WTC11 (cell line): ENCODE data around the gene STX2. TPM values are rescaled to one million over a fixed set of nuclear protein-coding genes. Genes with fewer than 3 reads are reported as not detected.

ENCODE experiments used
- ATAC-seq: fragments of 200-7000 bp; cut with Tn5 transposase; 2 replicates; pipeline ENCODE4 v1.10.0; 2021; ENCODE audit warnings: mild to moderate bottlenecking, moderate library complexity
- CTCF ChIA-PET: fragments of 300-600 bp; sonication (Branson Sonifier 250); formaldehyde crosslinking; loops from one replicate; lab custom pipeline; 2021; ENCODE audit warnings: antibody characterized with exemption; lab: Charles Lee
- POLR2A ChIA-PET: fragments of 350-600 bp; sonication (Branson Sonifier 250); formaldehyde crosslinking; loops from one replicate; lab custom pipeline; 2021; ENCODE audit warnings: antibody characterized with exemption; lab: Charles Lee
- DNase-seq: peaks from one replicate; pipeline ENCODE4 v3.0.0; 2021; ENCODE audit warnings: low spot score
- H3K27ac Mint-ChIP-seq: 2 replicates; pipeline ENCODE4 v1.8.0; 2021; ENCODE audit warnings: mixed read lengths
- H3K27me3 Mint-ChIP-seq: 2 replicates; pipeline ENCODE4 v1.8.0; 2021; ENCODE audit warnings: low read depth, mild to moderate bottlenecking, moderate library complexity, mixed read lengths
- H3K36me3 Mint-ChIP-seq: 2 replicates; pipeline ENCODE4 v1.8.0; 2021; ENCODE audit warnings: mixed read lengths
- H3K4me1 Mint-ChIP-seq: 2 replicates; pipeline ENCODE4 v1.8.0; 2022; ENCODE audit warnings: mixed read lengths
- H3K4me3 Mint-ChIP-seq: 2 replicates; pipeline ENCODE4 v1.8.0; 2021; ENCODE audit warnings: mild to moderate bottlenecking, moderate library complexity, mixed read lengths
- H3K9me3 Mint-ChIP-seq: 2 replicates; pipeline ENCODE4 v1.8.0; 2021; ENCODE audit warnings: mixed read lengths
- ELF4 ChIP-seq: sonication (generic); formaldehyde crosslinking; IDR thresholded peaks from 2 replicates; pipeline ENCODE4 v1.8.1; 2022; ENCODE audit warnings: low read depth, mild to moderate bottlenecking, moderate library complexity, missing genetic modification reagents
- GTF2I ChIP-seq: fragments of 250-450 bp; sonication (Bioruptor Pico); conservative IDR thresholded peaks from 2 replicates; pipeline ENCODE4 v1.4.0; 2021; ENCODE audit warnings: mild to moderate bottlenecking
- JUN ChIP-seq: sonication (generic); formaldehyde crosslinking; IDR thresholded peaks from 2 replicates; pipeline ENCODE4 v1.8.0; 2023; ENCODE audit warnings: mild to moderate bottlenecking, missing genetic modification reagents
- NFE2L1 ChIP-seq: sonication (generic); formaldehyde crosslinking; IDR thresholded peaks from 2 replicates; pipeline ENCODE4 v1.8.1; 2023; ENCODE audit warnings: missing genetic modification reagents
- NFYB ChIP-seq: sonication (generic); formaldehyde crosslinking; conservative IDR thresholded peaks from 2 replicates; pipeline ENCODE4 v1.8.0; 2022; ENCODE audit warnings: low read depth, missing genetic modification reagents
- SP1 ChIP-seq: sonication (generic); formaldehyde crosslinking; conservative IDR thresholded peaks from 2 replicates; pipeline ENCODE4 v1.8.1; 2022; ENCODE audit warnings: missing genetic modification reagents
- ZNF423 ChIP-seq: fragments of 250-450 bp; sonication (Bioruptor Pico); IDR thresholded peaks from 2 replicates; pipeline ENCODE4 v2.1.2; 2022; ENCODE audit warnings: mild to moderate bottlenecking, moderate library complexity
- total RNA-seq: library from RNA; stranded (reverse); gene quantifications from 3 replicates; pipeline ENCODE4 v1.2.3, GENCODE V29; 2021
- TF ChIP-seq, protein P1 (sequence below): sonication (generic); formaldehyde crosslinking; IDR thresholded peaks from 2 replicates; pipeline ENCODE4 v1.8.0; 2022; ENCODE audit warnings: missing genetic modification reagents
- TF ChIP-seq, protein P2 (sequence below): sonication (generic); formaldehyde crosslinking; IDR thresholded peaks from 2 replicates; pipeline ENCODE4 v1.8.1; 2023; ENCODE audit warnings: mild to moderate bottlenecking, missing genetic modification reagents, moderate library complexity
- TF ChIP-seq, protein P3 (sequence below): sonication (generic); formaldehyde crosslinking; IDR thresholded peaks from 2 replicates; pipeline ENCODE4 v1.8.1; 2022; ENCODE audit warnings: mild to moderate bottlenecking, moderate library complexity, missing genetic modification reagents
- TF ChIP-seq, protein P4 (sequence below): sonication (generic); formaldehyde crosslinking; IDR thresholded peaks from 2 replicates; pipeline ENCODE4 v1.8.0; 2022; ENCODE audit warnings: mild to moderate bottlenecking, missing genetic modification reagents
- TF ChIP-seq, protein P5 (sequence below): sonication (generic); formaldehyde crosslinking; IDR thresholded peaks from 2 replicates; pipeline ENCODE4 v1.8.0; 2022; ENCODE audit warnings: mild to moderate bottlenecking, missing genetic modification reagents
- TF ChIP-seq, protein P6 (sequence below): fragments of 250-450 bp; sonication (Bioruptor Pico); IDR thresholded peaks from 2 replicates; pipeline ENCODE4 v1.9.0; 2021; ENCODE audit warnings: mild to moderate bottlenecking
- TF ChIP-seq, protein P7 (sequence below): sonication (generic); formaldehyde crosslinking; IDR thresholded peaks from 2 replicates; pipeline ENCODE4 v1.8.0; 2022; ENCODE audit warnings: mild to moderate bottlenecking, missing genetic modification reagents

STX2 gene
- total RNA-seq, 1 experiment from 2014 or later, result 22.7 TPM

DNA sequence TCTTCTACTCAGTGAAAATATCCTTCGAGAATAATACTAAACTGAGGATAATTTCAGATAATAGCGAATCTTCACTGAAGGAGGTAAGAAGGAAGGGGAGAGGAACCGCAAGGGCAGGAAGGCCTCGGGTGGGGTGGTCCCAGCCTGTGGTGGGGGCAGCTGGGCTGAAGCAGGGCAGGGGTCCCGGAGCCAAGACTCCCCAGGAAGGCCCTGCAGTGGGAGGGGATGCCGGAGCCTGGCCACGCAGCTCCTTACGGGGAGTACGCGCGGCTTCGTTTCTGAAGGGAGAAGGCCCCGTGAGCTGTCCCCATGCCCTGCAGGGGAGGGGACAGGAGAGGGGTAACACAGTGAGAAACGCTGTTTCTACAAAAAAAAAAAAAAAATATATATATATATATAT lies 21.2 kb downstream of the STX2 start:
- H3K36me3 Mint-ChIP-seq, result peaks cover 15% of the 10 kb centered on the region
- no peak overlapping the region for H3K27ac Mint-ChIP-seq
- CTCF ChIA-PET, result interaction anchor here (0.8 to 2.9 kb wide), 7 partner anchors 8 to 61 kb away, joined by 3 to 16 read pairs (median 6); no protein-coding TSS in a partner anchor
- peaks cover 53% of the 10 kb centered on the region for H3K4me1 Mint-ChIP-seq
- TF ChIP-seq SP1 (CRISPR knock-in tag), result no peak
- TF ChIP-seq GTF2I (CRISPR knock-in tag), result no peak
- TF ChIP-seq JUN, result no peak
- TF ChIP-seq ELF4 (CRISPR knock-in tag), result no peak
- TF ChIP-seq, protein P1, sequence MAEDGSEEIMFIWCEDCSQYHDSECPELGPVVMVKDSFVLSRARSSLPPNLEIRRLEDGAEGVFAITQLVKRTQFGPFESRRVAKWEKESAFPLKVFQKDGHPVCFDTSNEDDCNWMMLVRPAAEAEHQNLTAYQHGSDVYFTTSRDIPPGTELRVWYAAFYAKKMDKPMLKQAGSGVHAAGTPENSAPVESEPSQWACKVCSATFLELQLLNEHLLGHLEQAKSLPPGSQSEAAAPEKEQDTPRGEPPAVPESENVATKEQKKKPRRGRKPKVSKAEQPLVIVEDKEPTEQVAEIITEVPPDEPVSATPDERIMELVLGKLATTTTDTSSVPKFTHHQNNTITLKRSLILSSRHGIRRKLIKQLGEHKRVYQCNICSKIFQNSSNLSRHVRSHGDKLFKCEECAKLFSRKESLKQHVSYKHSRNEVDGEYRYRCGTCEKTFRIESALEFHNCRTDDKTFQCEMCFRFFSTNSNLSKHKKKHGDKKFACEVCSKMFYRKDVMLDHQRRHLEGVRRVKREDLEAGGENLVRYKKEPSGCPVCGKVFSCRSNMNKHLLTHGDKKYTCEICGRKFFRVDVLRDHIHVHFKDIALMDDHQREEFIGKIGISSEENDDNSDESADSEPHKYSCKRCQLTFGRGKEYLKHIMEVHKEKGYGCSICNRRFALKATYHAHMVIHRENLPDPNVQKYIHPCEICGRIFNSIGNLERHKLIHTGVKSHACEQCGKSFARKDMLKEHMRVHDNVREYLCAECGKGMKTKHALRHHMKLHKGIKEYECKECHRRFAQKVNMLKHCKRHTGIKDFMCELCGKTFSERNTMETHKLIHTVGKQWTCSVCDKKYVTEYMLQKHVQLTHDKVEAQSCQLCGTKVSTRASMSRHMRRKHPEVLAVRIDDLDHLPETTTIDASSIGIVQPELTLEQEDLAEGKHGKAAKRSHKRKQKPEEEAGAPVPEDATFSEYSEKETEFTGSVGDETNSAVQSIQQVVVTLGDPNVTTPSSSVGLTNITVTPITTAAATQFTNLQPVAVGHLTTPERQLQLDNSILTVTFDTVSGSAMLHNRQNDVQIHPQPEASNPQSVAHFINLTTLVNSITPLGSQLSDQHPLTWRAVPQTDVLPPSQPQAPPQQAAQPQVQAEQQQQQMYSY (CRISPR knock-in tag), result no peak
- TF ChIP-seq, protein P2, sequence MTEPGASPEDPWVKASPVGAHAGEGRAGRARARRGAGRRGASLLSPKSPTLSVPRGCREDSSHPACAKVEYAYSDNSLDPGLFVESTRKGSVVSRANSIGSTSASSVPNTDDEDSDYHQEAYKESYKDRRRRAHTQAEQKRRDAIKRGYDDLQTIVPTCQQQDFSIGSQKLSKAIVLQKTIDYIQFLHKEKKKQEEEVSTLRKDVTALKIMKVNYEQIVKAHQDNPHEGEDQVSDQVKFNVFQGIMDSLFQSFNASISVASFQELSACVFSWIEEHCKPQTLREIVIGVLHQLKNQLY (CRISPR knock-in tag), result no peak
- TF ChIP-seq, protein P3, sequence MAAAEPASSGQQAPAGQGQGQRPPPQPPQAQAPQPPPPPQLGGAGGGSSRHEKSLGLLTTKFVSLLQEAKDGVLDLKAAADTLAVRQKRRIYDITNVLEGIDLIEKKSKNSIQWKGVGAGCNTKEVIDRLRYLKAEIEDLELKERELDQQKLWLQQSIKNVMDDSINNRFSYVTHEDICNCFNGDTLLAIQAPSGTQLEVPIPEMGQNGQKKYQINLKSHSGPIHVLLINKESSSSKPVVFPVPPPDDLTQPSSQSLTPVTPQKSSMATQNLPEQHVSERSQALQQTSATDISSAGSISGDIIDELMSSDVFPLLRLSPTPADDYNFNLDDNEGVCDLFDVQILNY (CRISPR knock-in tag), result no peak
- TF ChIP-seq, protein P4, sequence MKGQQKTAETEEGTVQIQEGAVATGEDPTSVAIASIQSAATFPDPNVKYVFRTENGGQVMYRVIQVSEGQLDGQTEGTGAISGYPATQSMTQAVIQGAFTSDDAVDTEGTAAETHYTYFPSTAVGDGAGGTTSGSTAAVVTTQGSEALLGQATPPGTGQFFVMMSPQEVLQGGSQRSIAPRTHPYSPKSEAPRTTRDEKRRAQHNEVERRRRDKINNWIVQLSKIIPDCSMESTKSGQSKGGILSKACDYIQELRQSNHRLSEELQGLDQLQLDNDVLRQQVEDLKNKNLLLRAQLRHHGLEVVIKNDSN, result no peak
- TF ChIP-seq, protein P5, sequence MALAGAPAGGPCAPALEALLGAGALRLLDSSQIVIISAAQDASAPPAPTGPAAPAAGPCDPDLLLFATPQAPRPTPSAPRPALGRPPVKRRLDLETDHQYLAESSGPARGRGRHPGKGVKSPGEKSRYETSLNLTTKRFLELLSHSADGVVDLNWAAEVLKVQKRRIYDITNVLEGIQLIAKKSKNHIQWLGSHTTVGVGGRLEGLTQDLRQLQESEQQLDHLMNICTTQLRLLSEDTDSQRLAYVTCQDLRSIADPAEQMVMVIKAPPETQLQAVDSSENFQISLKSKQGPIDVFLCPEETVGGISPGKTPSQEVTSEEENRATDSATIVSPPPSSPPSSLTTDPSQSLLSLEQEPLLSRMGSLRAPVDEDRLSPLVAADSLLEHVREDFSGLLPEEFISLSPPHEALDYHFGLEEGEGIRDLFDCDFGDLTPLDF, result no peak
- no peaks in the 10 kb centered on the region for H3K9me3 Mint-ChIP-seq
- ATAC-seq (no peak), DNase-seq (no peak)
- H3K27me3 Mint-ChIP-seq, result no peaks in the 10 kb centered on the region
- POLR2A ChIA-PET, result interaction anchor here (0.6 to 1.2 kb wide), 2 partner anchors 36 to 335 kb away, joined by 5 to 7 read pairs; no protein-coding TSS in a partner anchor
- H3K4me3 Mint-ChIP-seq, result no peak overlapping the region

DNA sequence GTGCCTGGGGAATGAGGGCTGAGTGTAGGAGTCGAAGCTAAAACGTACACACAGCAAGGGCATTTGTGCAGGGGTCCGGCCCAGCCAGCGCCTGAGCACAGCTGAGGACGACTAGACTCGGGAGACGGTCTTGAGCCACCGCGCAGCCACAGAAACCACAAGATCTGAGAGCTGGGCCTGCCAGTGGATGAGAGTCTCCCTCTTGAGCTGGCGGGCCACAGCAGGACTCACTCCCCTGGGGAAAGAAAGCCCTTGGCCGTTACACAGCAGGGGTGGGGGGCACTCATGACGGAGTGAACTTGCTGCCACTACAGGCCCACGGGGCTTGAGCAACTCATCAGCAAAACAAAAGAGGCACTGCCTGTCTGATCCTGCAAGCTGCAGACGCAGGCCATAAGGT lies 23.0 kb downstream of the STX2 start:
- ATAC-seq, result no peak
- Mint-ChIP-seq H3K9me3 (no peaks in the 10 kb centered on the region), H3K4me3 (no peak overlapping the region), H3K36me3 (peaks cover 9% of the 10 kb centered on the region), H3K27me3 (no peaks in the 10 kb centered on the region), H3K27ac (peak overlapping the region; percentile 86), H3K4me1 (peaks cover 65% of the 10 kb centered on the region)
- TF ChIP-seq ZNF423 (CRISPR knock-in tag), result 0 out of 2 replicates have a peak, but pooled peaks have one; percentile 34
- TF ChIP-seq, protein P6, sequence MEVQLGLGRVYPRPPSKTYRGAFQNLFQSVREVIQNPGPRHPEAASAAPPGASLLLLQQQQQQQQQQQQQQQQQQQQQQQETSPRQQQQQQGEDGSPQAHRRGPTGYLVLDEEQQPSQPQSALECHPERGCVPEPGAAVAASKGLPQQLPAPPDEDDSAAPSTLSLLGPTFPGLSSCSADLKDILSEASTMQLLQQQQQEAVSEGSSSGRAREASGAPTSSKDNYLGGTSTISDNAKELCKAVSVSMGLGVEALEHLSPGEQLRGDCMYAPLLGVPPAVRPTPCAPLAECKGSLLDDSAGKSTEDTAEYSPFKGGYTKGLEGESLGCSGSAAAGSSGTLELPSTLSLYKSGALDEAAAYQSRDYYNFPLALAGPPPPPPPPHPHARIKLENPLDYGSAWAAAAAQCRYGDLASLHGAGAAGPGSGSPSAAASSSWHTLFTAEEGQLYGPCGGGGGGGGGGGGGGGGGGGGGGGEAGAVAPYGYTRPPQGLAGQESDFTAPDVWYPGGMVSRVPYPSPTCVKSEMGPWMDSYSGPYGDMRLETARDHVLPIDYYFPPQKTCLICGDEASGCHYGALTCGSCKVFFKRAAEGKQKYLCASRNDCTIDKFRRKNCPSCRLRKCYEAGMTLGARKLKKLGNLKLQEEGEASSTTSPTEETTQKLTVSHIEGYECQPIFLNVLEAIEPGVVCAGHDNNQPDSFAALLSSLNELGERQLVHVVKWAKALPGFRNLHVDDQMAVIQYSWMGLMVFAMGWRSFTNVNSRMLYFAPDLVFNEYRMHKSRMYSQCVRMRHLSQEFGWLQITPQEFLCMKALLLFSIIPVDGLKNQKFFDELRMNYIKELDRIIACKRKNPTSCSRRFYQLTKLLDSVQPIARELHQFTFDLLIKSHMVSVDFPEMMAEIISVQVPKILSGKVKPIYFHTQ (CRISPR knock-in tag), result no peak
- TF ChIP-seq, protein P7, sequence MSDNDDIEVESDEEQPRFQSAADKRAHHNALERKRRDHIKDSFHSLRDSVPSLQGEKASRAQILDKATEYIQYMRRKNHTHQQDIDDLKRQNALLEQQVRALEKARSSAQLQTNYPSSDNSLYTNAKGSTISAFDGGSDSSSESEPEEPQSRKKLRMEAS (CRISPR knock-in tag), result no peak
- TF ChIP-seq NFYB, result no peak
- no peak for TF ChIP-seq NFE2L1 (CRISPR knock-in tag)
- DNase-seq, result peak; percentile 40
- CTCF ChIA-PET, result interaction anchor here (0.8 to 2.9 kb wide), 9 partner anchors 10 to 55 kb away, joined by 3 to 16 read pairs (median 4); no protein-coding TSS in a partner anchor
- POLR2A ChIA-PET, result interaction anchor here (0.9 kb wide), 1 partner anchor 28 kb away, joined by 3 read pairs; no protein-coding TSS in a partner anchor
